IPS-20b (cell line): Measurements from ENCODE around the gene PPARA.

Source experiments
- H3K27ac ChIP-seq: one replicate; pipeline ENCODE4 v1.5.1; 2013; ENCODE audit warnings: low read length
- H3K27me3 ChIP-seq: 2 replicates; pipeline ENCODE4 v1.6.1; 2013; ENCODE audit warnings: mild to moderate bottlenecking, low read length, inconsistent platforms; ENCODE audit not compliant: insufficient read depth
- H3K36me3 ChIP-seq: 2 replicates; pipeline ENCODE4 v1.6.1; 2013; ENCODE audit warnings: low read depth, mild to moderate bottlenecking, inconsistent platforms, low read length, moderate library complexity; ENCODE audit not compliant: insufficient read depth
- H3K4me1 ChIP-seq: 2 replicates; pipeline ENCODE4 v1.6.1; 2013; ENCODE audit warnings: mild to moderate bottlenecking, control low read depth, inconsistent platforms, low read length, moderate library complexity; ENCODE audit not compliant: insufficient read depth
- H3K4me3 ChIP-seq: 2 replicates; pipeline ENCODE4 v1.5.1; 2013; ENCODE audit warnings: mild to moderate bottlenecking, low read length, inconsistent platforms
- H3K9ac ChIP-seq: 2 replicates; pipeline ENCODE4 v1.6.1; 2013; ENCODE audit warnings: low read depth, mild to moderate bottlenecking, inconsistent platforms, low read length, moderate library complexity
- H3K9me3 ChIP-seq: 2 replicates; pipeline ENCODE4 v1.6.1; 2013; ENCODE audit warnings: mild to moderate bottlenecking, low read depth, low read length, inconsistent platforms; ENCODE audit not compliant: insufficient read depth

The PPARA gene

GRCh38 chr22:46290843-46291785, 140.8 kb downstream of the PPARA start:
- peaks cover 12% of the 10 kb centered on the region; the same call in 1 of the 2 replicates for H3K36me3 ChIP-seq
- H3K9ac ChIP-seq: no peak overlapping the region
- no peak overlapping the region for H3K27ac ChIP-seq
- no peaks in the 10 kb centered on the region for H3K27me3 ChIP-seq
- H3K9me3 ChIP-seq: no peaks in the 10 kb centered on the region
- no peak overlapping the region for H3K4me3 ChIP-seq
- peaks cover 3% of the 10 kb centered on the region; the same call in 1 of the 2 replicates for H3K4me1 ChIP-seq

GRCh38 chr22:46292173-46292572, 141.8 kb downstream of the PPARA start:
- H3K4me1 ChIP-seq: peaks cover 3% of the 10 kb centered on the region; the same call in 1 of the 2 replicates
- no peak overlapping the region for H3K9ac ChIP-seq

GRCh38 chr22:46292732-46293131, 142.4 kb downstream of the PPARA start:
- peaks cover 3% of the 10 kb centered on the region; the same call in 1 of the 2 replicates for H3K4me1 ChIP-seq
- H3K27ac ChIP-seq: no peak overlapping the region
- H3K4me3 ChIP-seq: no peak overlapping the region
- peaks cover 12% of the 10 kb centered on the region; the same call in 1 of the 2 replicates for H3K36me3 ChIP-seq
- H3K27me3 ChIP-seq: no peaks in the 10 kb centered on the region
- H3K9ac ChIP-seq: no peak overlapping the region
- H3K9me3 ChIP-seq: no peaks in the 10 kb centered on the region

More at GRCh38 chr22:46292173-46292572, 141.8 kb downstream of the PPARA start:
- Histone ChIP-seq H3K36me3 (peaks cover 12% of the 10 kb centered on the region; the same call in 1 of the 2 replicates), H3K4me3 (no peak overlapping the region), H3K27me3 (no peaks in the 10 kb centered on the region), H3K9me3 (no peaks in the 10 kb centered on the region), H3K27ac (no peak overlapping the region)
